ENCODE measurements around the gene SLFN12. TPM values are rescaled to one million over a fixed set of nuclear protein-coding genes. Genes with fewer than 3 reads are reported as not detected.

SLFN12 gene
- total RNA-seq (26.2 and 34.0 TPM in 2 replicates), polyA plus RNA-seq (17.1 and 26.1 TPM in 2 replicates), polyA minus RNA-seq (ENCODE audit: low replicate concordance) (5.4 and 10.5 TPM in 2 replicates)
- polyA plus RNA-seq (2012): 11.4 and 15.9 TPM in 2 replicates

GRCh38 chr17:35432176-35433074 is at the start of gene SLFN12:
Gene SLFN12, minus strand, starts transcription at chr17:35432500. Its CDS starts 9,472 bp downstream, at chr17:35423028.
- peak; percentile 98 for DNase-seq (ENCODE audit: low read depth in 2 of 2)
- no peak for TF ChIP-seq EZH2 (IDR thresholded peaks at IDR 0.05; ENCODE audit: low read length, missing control alignments)
- Histone ChIP-seq H3K4me1 (ENCODE audit: control insufficient read depth, extremely low read depth, insufficient read depth, low read length) (peaks cover 2% of the 10 kb centered on the region), H3K4me2 (ENCODE audit: extremely low read depth, insufficient read depth, low read length) (peak within 1 kb of the TSS; percentile 86), H3K27ac (ENCODE audit: insufficient read depth, low read length) (peak within 1 kb of the TSS; percentile 89), H3K36me3 (ENCODE audit: control insufficient read depth, insufficient read depth, low read length) (no peaks in the 10 kb centered on the region), H4K20me1 (ENCODE audit: control insufficient read depth, extremely low read depth, insufficient read depth, low read length) (no peaks in the 10 kb centered on the region), H3K79me2 (ENCODE audit: control insufficient read depth, insufficient read depth, low read length) (peaks cover 42% of the 10 kb centered on the region), H3K27me3 (ENCODE audit: control insufficient read depth, insufficient read depth, low read length) (no peaks in the 10 kb centered on the region), H2AFZ (ENCODE audit: low read length) (peak within 1 kb of the TSS; percentile 53), H3K9ac (ENCODE audit: insufficient read depth, low read length) (peak within 1 kb of the TSS; percentile 69), H3K9me3 (ENCODE audit: control insufficient read depth, insufficient read depth, low read depth, low read length) (no peaks in the 10 kb centered on the region), H3K4me3 (replicated peaks in 1 of 4; ENCODE audit: control extremely low read depth in 1 of 4, insufficient read depth in 1 of 4, low read depth in 3 of 4, low read length in 4 of 4) (peak within 1 kb of the TSS; percentile 51 to 85 (median 70))

DNA sequence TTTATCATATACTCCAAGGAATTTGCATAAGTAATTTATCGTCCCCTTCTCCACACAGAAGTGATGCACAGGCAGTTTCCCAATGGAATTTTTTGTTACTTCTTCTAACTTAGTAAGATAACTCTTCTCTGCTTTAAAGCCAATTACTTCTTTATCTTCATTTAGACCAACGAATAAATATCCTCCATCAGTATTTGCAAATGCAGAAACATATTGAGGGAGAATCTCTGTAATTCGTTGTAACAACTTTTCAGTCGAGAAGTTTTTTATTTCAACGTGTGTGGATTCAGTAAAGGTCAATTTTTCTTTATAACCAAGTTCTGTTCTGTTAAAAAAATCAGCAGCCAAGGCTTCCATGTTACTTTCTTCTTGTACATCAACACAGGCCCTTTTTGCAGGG is 47.0 kb upstream of the SLFN12 start:
- no peak for DNase-seq (ENCODE audit: low read depth in 2 of 2)
- Histone ChIP-seq H2AFZ (ENCODE audit: low read length) (no peak overlapping the region), H4K20me1 (ENCODE audit: control insufficient read depth, extremely low read depth, insufficient read depth, low read length) (no peaks in the 10 kb centered on the region), H3K4me3 (replicated peaks in 1 of 4; ENCODE audit: control extremely low read depth in 1 of 4, insufficient read depth in 1 of 4, low read depth in 3 of 4, low read length in 4 of 4) (no peak overlapping the region), H3K9ac (ENCODE audit: insufficient read depth, low read length) (no peak overlapping the region), H3K36me3 (ENCODE audit: control insufficient read depth, insufficient read depth, low read length) (no peaks in the 10 kb centered on the region), H3K27me3 (ENCODE audit: control insufficient read depth, insufficient read depth, low read length) (no peaks in the 10 kb centered on the region), H3K79me2 (ENCODE audit: control insufficient read depth, insufficient read depth, low read length) (no peaks in the 10 kb centered on the region), H3K27ac (ENCODE audit: insufficient read depth, low read length) (no peak overlapping the region), H3K4me2 (ENCODE audit: extremely low read depth, insufficient read depth, low read length) (no peak overlapping the region), H3K9me3 (ENCODE audit: control insufficient read depth, insufficient read depth, low read depth, low read length) (no peaks in the 10 kb centered on the region), H3K4me1 (ENCODE audit: control insufficient read depth, extremely low read depth, insufficient read depth, low read length) (no peaks in the 10 kb centered on the region)
- TF ChIP-seq EZH2 (IDR thresholded peaks at IDR 0.05; ENCODE audit: low read length, missing control alignments): no peak
- no peak for TF ChIP-seq CTCF (conservative IDR thresholded peaks at IDR 0.05 in 1 of 2, IDR thresholded peaks at IDR 0.05 in 1 of 2; ENCODE audit: low read depth in 1 of 2, low read length in 2 of 2)

- no peak overlapping the region for H3K27ac ChIP-seq (ENCODE audit: insufficient read depth, low read length)
- H3K79me2 ChIP-seq (ENCODE audit: control insufficient read depth, insufficient read depth, low read length): no peaks in the 10 kb centered on the region
- no peak overlapping the region for H3K9ac ChIP-seq (ENCODE audit: insufficient read depth, low read length)
- no peak overlapping the region for H3K4me2 ChIP-seq (ENCODE audit: extremely low read depth, insufficient read depth, low read length)
- no peak for TF ChIP-seq EZH2 (IDR thresholded peaks at IDR 0.05; ENCODE audit: low read length, missing control alignments)
- TF ChIP-seq CTCF (conservative IDR thresholded peaks at IDR 0.05 in 1 of 2, IDR thresholded peaks at IDR 0.05 in 1 of 2; ENCODE audit: low read depth in 1 of 2, low read length in 2 of 2): no peak
- DNase-seq (ENCODE audit: low read depth in 2 of 2): no peak
- H3K4me1 ChIP-seq (ENCODE audit: control insufficient read depth, extremely low read depth, insufficient read depth, low read length): no peaks in the 10 kb centered on the region
- H3K4me3 ChIP-seq (replicated peaks in 1 of 4; ENCODE audit: control extremely low read depth in 1 of 4, insufficient read depth in 1 of 4, low read depth in 3 of 4, low read length in 4 of 4): no peak overlapping the region
- no peak overlapping the region for H2AFZ ChIP-seq (ENCODE audit: low read length)
- H3K36me3 ChIP-seq (ENCODE audit: control insufficient read depth, insufficient read depth, low read length): no peaks in the 10 kb centered on the region
- no peaks in the 10 kb centered on the region for H3K9me3 ChIP-seq (ENCODE audit: control insufficient read depth, insufficient read depth, low read depth, low read length)
- H4K20me1 ChIP-seq (ENCODE audit: control insufficient read depth, extremely low read depth, insufficient read depth, low read length): no peaks in the 10 kb centered on the region
- no peaks in the 10 kb centered on the region for H3K27me3 ChIP-seq (ENCODE audit: control insufficient read depth, insufficient read depth, low read length)
These were observed 44.9 kb upstream of the SLFN12 start for GRCh38 chr17:35477248-35477647.
